IMR-90 (cell line): ENCODE data around the gene SERPINE2. TPM values are rescaled to one million over a fixed set of nuclear protein-coding genes. Genes with fewer than 3 reads are reported as not detected.

Source experiments
- ATAC-seq: fragments of 200-7000 bp; cut with Tn5 transposase; 2 replicates; pipeline ENCODE4 v1.9.1; 2020; ENCODE audit warnings: low read depth, mild to moderate bottlenecking, moderate library complexity
- BruUV-seq: library from RNA; stranded (reverse); fragments of 400-500 nt; replicated peaks from 2 replicates; lab custom pipeline; 2021; lab: Mats Ljungman, UMichigan
- CTCF ChIA-PET: fragments of 300-600 bp; formaldehyde crosslinking; extraction: SDS; loops from one replicate; lab custom pipeline; 2021; ENCODE audit warnings: antibody characterized with exemption; lab: Yijun Ruan, JAX
- POLR2A ChIA-PET: fragments of 300-600 bp; sonication (Branson Sonifier 250); formaldehyde crosslinking; loops from one replicate; lab custom pipeline; 2022; ENCODE audit warnings: antibody characterized with exemption; ENCODE audit not compliant: unreplicated experiment; lab: Charles Lee
- DNase-seq: peaks from one replicate; pipeline ENCODE4 v3.0.0; 2013
- H2AFZ ChIP-seq: replicated peaks from 2 replicates; pipeline ENCODE3; 2013; ENCODE audit warnings: low read length, mild to moderate bottlenecking; ENCODE audit not compliant: poor library complexity
- H2AK5ac ChIP-seq: 2 replicates; pipeline ENCODE4 v1.6.1; 2013; ENCODE audit warnings: low read depth, low read length, inconsistent platforms
- H2AK9ac ChIP-seq: replicated peaks from 2 replicates; pipeline ENCODE3; 2013; ENCODE audit warnings: mild to moderate bottlenecking, low read depth, low read length, moderate library complexity; ENCODE audit not compliant: poor library complexity
- H2BK120ac ChIP-seq: 2 replicates; pipeline ENCODE4 v1.6.1; 2013; ENCODE audit warnings: low read depth, low read length, inconsistent platforms
- H2BK15ac ChIP-seq: 3 replicates; pipeline ENCODE4 v1.6.1; 2013; ENCODE audit warnings: low read depth, low read length, inconsistent platforms
- H2BK20ac ChIP-seq: 2 replicates; pipeline ENCODE4 v1.6.1; 2013; ENCODE audit warnings: low read depth, mild to moderate bottlenecking, inconsistent platforms, low read length, moderate library complexity
- H2BK5ac ChIP-seq: 2 replicates; pipeline ENCODE4 v1.6.1; 2013; ENCODE audit warnings: mild to moderate bottlenecking, low read depth, low read length, inconsistent platforms; ENCODE audit not compliant: poor library complexity, severe bottlenecking
- H3K14ac ChIP-seq: replicated peaks from 2 replicates; pipeline ENCODE4 v1.6.1; 2013; ENCODE audit warnings: low read depth, low read length, inconsistent platforms
- H3K18ac ChIP-seq: 2 replicates; pipeline ENCODE4 v1.6.1; 2013; ENCODE audit warnings: low read depth, low read length, control low read depth
- H3K23ac ChIP-seq: 2 replicates; pipeline ENCODE4 v1.6.1; 2013; ENCODE audit warnings: low read depth, low read length, inconsistent platforms
- H3K27ac ChIP-seq: 2 replicates; pipeline ENCODE4 v1.5.1; 2013; ENCODE audit warnings: mild to moderate bottlenecking, control low read depth, low read length; ENCODE audit not compliant: insufficient read depth
- H3K27me3 ChIP-seq: 2 replicates; pipeline ENCODE4 v1.6.1; 2013; ENCODE audit warnings: low read length; ENCODE audit not compliant: control insufficient read depth, insufficient read depth
- H3K36me3 ChIP-seq: 2 replicates; pipeline ENCODE4 v1.6.1; 2013; ENCODE audit warnings: low read length, mixed read lengths; ENCODE audit not compliant: control insufficient read depth, insufficient read depth
- H3K4ac ChIP-seq: 2 replicates; pipeline ENCODE4 v1.6.1; 2013; ENCODE audit warnings: low read depth, low read length, inconsistent platforms
- H3K4me1 ChIP-seq: 2 replicates; pipeline ENCODE4 v1.6.1; 2013; ENCODE audit warnings: low read length, mixed read lengths; ENCODE audit not compliant: control insufficient read depth, insufficient read depth
- H3K4me2 ChIP-seq: 2 replicates; pipeline ENCODE4 v1.6.1; 2013; ENCODE audit warnings: low read depth, mild to moderate bottlenecking, control low read depth, low read length, moderate library complexity
- H3K4me3 ChIP-seq: 2 replicates; pipeline ENCODE4 v1.5.1; 2013; ENCODE audit warnings: low read depth, mild to moderate bottlenecking, control low read depth, low read length, moderate library complexity; ENCODE audit not compliant: insufficient read depth
- H3K56ac ChIP-seq: 2 replicates; pipeline ENCODE4 v1.6.1; 2013; ENCODE audit warnings: low read length, inconsistent platforms; ENCODE audit not compliant: insufficient read depth; ENCODE audit errors: extremely low read depth
- H3K79me1 ChIP-seq, 2 experiments: 2 replicates each; pipeline ENCODE4 v1.6.1; 2013; ENCODE audit warnings: low read length in 2 of 2, inconsistent platforms in 1 of 2, low read depth in 1 of 2
- H3K9ac ChIP-seq: 2 replicates; pipeline ENCODE4 v1.6.1; 2013; ENCODE audit warnings: low read depth, low read length, control low read depth
- H3K9me1 ChIP-seq: 2 replicates; pipeline ENCODE4 v1.6.1; 2013; ENCODE audit warnings: low read length, inconsistent platforms; ENCODE audit not compliant: insufficient read depth
- H3K9me3 ChIP-seq: 2 replicates; pipeline ENCODE4 v1.6.1; 2013; ENCODE audit warnings: low read length; ENCODE audit not compliant: control insufficient read depth, insufficient read depth
- H4K20me1 ChIP-seq: 2 replicates; pipeline ENCODE4 v1.6.1; 2013; ENCODE audit warnings: low read length, inconsistent platforms; ENCODE audit not compliant: insufficient read depth
- H4K5ac ChIP-seq: 2 replicates; pipeline ENCODE4 v1.6.1; 2013; ENCODE audit warnings: mild to moderate bottlenecking, low read depth, low read length, control low read depth
- H4K8ac ChIP-seq, 2 experiments: 2 replicates each; pipeline ENCODE4 v1.6.1; 2013; ENCODE audit warnings: low read depth in 2 of 2, low read length in 2 of 2, control low read depth in 1 of 2, inconsistent platforms in 1 of 2
- H4K91ac ChIP-seq: 2 replicates; pipeline ENCODE4 v1.6.1; 2013; ENCODE audit warnings: low read depth, low read length, inconsistent platforms; ENCODE audit not compliant: insufficient read depth
- BHLHE40 ChIP-seq: fragments of 150-350 bp; IDR thresholded peaks from 2 replicates; pipeline ENCODE4 v1.6.1; 2016; ENCODE audit warnings: mild to moderate bottlenecking, low read depth, low read length
- CEBPB ChIP-seq: IDR thresholded peaks from 2 replicates; pipeline ENCODE4 v1.6.1; 2012; ENCODE audit warnings: low read depth, low read length, improper control_type of control experiment
- ELK1 ChIP-seq: fragments of 150-350 bp; IDR thresholded peaks from 2 replicates; pipeline ENCODE4 v1.6.1; 2016; ENCODE audit warnings: low read depth, mild to moderate bottlenecking, low read length, moderate library complexity, borderline replicate concordance
- FOS ChIP-seq: fragments of 150-350 bp; IDR thresholded peaks from 2 replicates; pipeline ENCODE4 v1.6.1; 2016; ENCODE audit warnings: low read depth, low read length
- MAFK ChIP-seq: IDR thresholded peaks from 2 replicates; pipeline ENCODE4 v1.6.1; 2012; ENCODE audit warnings: low read depth, low read length, improper control_type of control experiment
- MAZ ChIP-seq: IDR thresholded peaks from 2 replicates; pipeline ENCODE4 v1.6.1; 2012; ENCODE audit warnings: low read depth, mild to moderate bottlenecking, low read length, improper control_type of control experiment, moderate library complexity, borderline replicate concordance
- NFE2L2 ChIP-seq: fragments of 150-350 bp; IDR thresholded peaks from 2 replicates; pipeline ENCODE4 v1.6.1; 2016; ENCODE audit warnings: low read depth, mild to moderate bottlenecking, low read length
- POLR2A ChIP-seq: IDR thresholded peaks from 2 replicates; pipeline ENCODE4 v1.6.1; 2012; ENCODE audit warnings: mild to moderate bottlenecking, low read depth, low read length
- RAD21 ChIP-seq: IDR thresholded peaks from 2 replicates; pipeline ENCODE4 v1.6.1; 2012; ENCODE audit warnings: low read length, improper control_type of control experiment
- RFX5 ChIP-seq: IDR thresholded peaks from 2 replicates; pipeline ENCODE4 v1.8.0; 2012; ENCODE audit warnings: low read depth, mild to moderate bottlenecking, low read length, moderate library complexity
- SMC3 ChIP-seq: fragments of 150-350 bp; IDR thresholded peaks from 2 replicates; pipeline ENCODE4 v1.6.1; 2016; ENCODE audit warnings: low read depth, mild to moderate bottlenecking, antibody characterized with exemption, low read length, moderate library complexity
- USF2 ChIP-seq: fragments of 150-350 bp; IDR thresholded peaks from 2 replicates; pipeline ENCODE4 v1.6.1; 2017; ENCODE audit warnings: mild to moderate bottlenecking, antibody characterized with exemption, low read length, low read depth
- WGBS, 2 experiments: methylation state at CpG; one replicate each; pipeline versions ENCODE4 v1.1.5 to v1.1.7; 2013; ENCODE audit warnings: missing lambda C conversion rate in 2 of 2; ENCODE audit not compliant: insufficient read length in 1 of 2; ENCODE audit errors: extremely low coverage in 2 of 2; 5-methylcytosine and 5-hydroxymethylcytosine counted together
- dilution Hi-C: fragments of 300-500 bp; cut with HindIII; formaldehyde crosslinking; loops from one replicate; pipeline ENCODE4 v1.14.3; 2018; ENCODE audit warnings: low sequenced_read_pairs; ENCODE audit not compliant: unreplicated experiment
- in situ Hi-C: fragments of 300-500 bp; cut with MboI; formaldehyde crosslinking; loops from 3 replicates; pipeline ENCODE4 v1.14.3; 2019; ENCODE audit warnings: low sequenced_read_pairs, inconsistent platforms, mixed read lengths
- intact Hi-C: fragments of 100-400 bp; cut with micrococcal nuclease; formaldehyde crosslinking; loops from 2 replicates; pipeline ENCODE4 v1.10.0; 2022
- polyA plus RNA-seq, 3 experiments: library from polyadenylated mRNA; depleted of rRNA; stranded (reverse); fragments of >200 nt; gene quantifications; 2 replicates each; pipeline ENCODE4 v1.2.3, GENCODE V29; 2012; ENCODE audit warnings: low replicate concordance in 1 of 3
- total RNA-seq: library from RNA; depleted of rRNA; stranded (reverse); fragments of >200 nt; gene quantifications from 2 replicates; pipeline ENCODE4 v1.2.3, GENCODE V29; 2012
- TF ChIP-seq, protein P1 (sequence below): conservative IDR thresholded peaks from 2 replicates; pipeline ENCODE4 v1.5.1; 2012; ENCODE audit warnings: mild to moderate bottlenecking, low read depth, low read length, improper control_type of control experiment

Gene SERPINE2
- total and polyA plus RNA-seq, 2 of the 4 experiments (the other 2 are of a cell fraction) = 24.0 to 62.7 TPM

GRCh38 chr2:224023188-224023587 lies 15.9 kb downstream of the SERPINE2 start:
- intact Hi-C loops = no loop called here
- CTCF ChIA-PET = interaction anchor here (1.0 kb wide), 1 partner anchor 30 kb away, joined by 3 read pairs; no protein-coding TSS in a partner anchor
- DNase-seq = peak; percentile 76

More at GRCh38 chr2:224023188-224023587, 15.9 kb downstream of the SERPINE2 start:
- H4K91ac ChIP-seq = no peak overlapping the region
- no peak overlapping the region for H3K4ac ChIP-seq
- no peak overlapping the region for H3K27ac ChIP-seq
- no peak overlapping the region for H2BK120ac ChIP-seq
- in situ Hi-C loops (no loop called here), dilution Hi-C loops (no loop called here)
- WGBS, 2 experiments = no CpG with 5 or more reads among the region's 1 CpG
- H3K14ac ChIP-seq = no peak overlapping the region
- POLR2A ChIA-PET = no interaction called here
- no peaks in the 10 kb centered on the region for H3K36me3 ChIP-seq
- H2BK5ac ChIP-seq = no peak overlapping the region
- TF ChIP-seq RFX5 = no peak
- no peak for TF ChIP-seq MAZ
- no peak for TF ChIP-seq SMC3
- no peak for TF ChIP-seq POLR2A
- TF ChIP-seq USF2 = no peak
- TF ChIP-seq RAD21 = no peak
- peak; percentile 24; the same call in 1 of the 2 replicates for TF ChIP-seq FOS
- TF ChIP-seq CEBPB = peak; percentile 43; the same call in 1 of the 2 replicates
- no peak for TF ChIP-seq BHLHE40
- TF ChIP-seq, protein P1, sequence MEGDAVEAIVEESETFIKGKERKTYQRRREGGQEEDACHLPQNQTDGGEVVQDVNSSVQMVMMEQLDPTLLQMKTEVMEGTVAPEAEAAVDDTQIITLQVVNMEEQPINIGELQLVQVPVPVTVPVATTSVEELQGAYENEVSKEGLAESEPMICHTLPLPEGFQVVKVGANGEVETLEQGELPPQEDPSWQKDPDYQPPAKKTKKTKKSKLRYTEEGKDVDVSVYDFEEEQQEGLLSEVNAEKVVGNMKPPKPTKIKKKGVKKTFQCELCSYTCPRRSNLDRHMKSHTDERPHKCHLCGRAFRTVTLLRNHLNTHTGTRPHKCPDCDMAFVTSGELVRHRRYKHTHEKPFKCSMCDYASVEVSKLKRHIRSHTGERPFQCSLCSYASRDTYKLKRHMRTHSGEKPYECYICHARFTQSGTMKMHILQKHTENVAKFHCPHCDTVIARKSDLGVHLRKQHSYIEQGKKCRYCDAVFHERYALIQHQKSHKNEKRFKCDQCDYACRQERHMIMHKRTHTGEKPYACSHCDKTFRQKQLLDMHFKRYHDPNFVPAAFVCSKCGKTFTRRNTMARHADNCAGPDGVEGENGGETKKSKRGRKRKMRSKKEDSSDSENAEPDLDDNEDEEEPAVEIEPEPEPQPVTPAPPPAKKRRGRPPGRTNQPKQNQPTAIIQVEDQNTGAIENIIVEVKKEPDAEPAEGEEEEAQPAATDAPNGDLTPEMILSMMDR = no peak
- no peak for TF ChIP-seq ELK1
- TF ChIP-seq MAFK = no peak
- TF ChIP-seq NFE2L2 = no peak
- H2BK20ac ChIP-seq = no peak overlapping the region
- no peak overlapping the region for H3K23ac ChIP-seq
- 0 out of 2 replicates have a peak, but pooled peaks cover 2% of the 10 kb centered on the region for H3K4me1 ChIP-seq
- H3K18ac ChIP-seq = no peak overlapping the region
- peak; percentile 88 for ATAC-seq
- no peaks in the 10 kb centered on the region for H3K9me3 ChIP-seq
- no peak overlapping the region for H4K8ac ChIP-seq
- no peak overlapping the region for H3K4me2 ChIP-seq
- H3K27me3 ChIP-seq = no peaks in the 10 kb centered on the region
- no peaks in the 10 kb centered on the region for H4K20me1 ChIP-seq
- no peak overlapping the region for H2AK5ac ChIP-seq
- no peak overlapping the region for H2BK15ac ChIP-seq
- peaks cover 19 to 31% of the 10 kb centered on the region in 2 experiments for H3K79me1 ChIP-seq
- H2AK9ac ChIP-seq = no peak overlapping the region
- H3K9me1 ChIP-seq = peaks cover 5% of the 10 kb centered on the region
- no TSS peak for BruUV-seq
- H3K56ac ChIP-seq = no peak overlapping the region
- no peak overlapping the region for H4K5ac ChIP-seq
- no peak overlapping the region for H2AFZ ChIP-seq
- no peak overlapping the region for H3K9ac ChIP-seq
- no peak overlapping the region for H3K4me3 ChIP-seq
